Muscle of arm (tissue), 14 donors: Measurements from ENCODE around the gene HYLS1. TPM values are rescaled to one million over a fixed set of nuclear protein-coding genes. Genes with fewer than 3 reads are reported as not detected.
"Not testable (repeated sequence)": the region's sequence is repeated elsewhere in the genome, so short reads cannot be mapped to it uniquely, and the experiment has no call there.

Experiments
- DNase-seq: peaks from one replicate; pipeline ENCODE4 v3.0.0-alpha.2; 2013
- long read RNA-seq, 11 donors: transcript quantifications; one replicate each; lab custom pipeline, GENCODE V29; 2026
- polyA plus RNA-seq, 12 donors: library from polyadenylated mRNA; unstranded; fragments of 120-200 nt; gene quantifications; one replicate each; pipeline ENCODE4 v1.2.1, GENCODE V29; 2013; ENCODE audit not compliant: insufficient read length in 12 of 12

The HYLS1 gene
- 1 to 10 TPM in 11 of 12 donors, not detected in 1; 4.2 to 7.8 (median 6.5) TPM for polyA plus RNA-seq
- long read RNA-seq, donor 1, transcript HYLS1-202 (3 exons, 2,061 nt): major isoform, 5 of 12 reads
- long read RNA-seq, donor 1, partial matches to known transcripts: 7 of 12 reads
- long read RNA-seq, donor 1, other reads (novel, unspliced or antisense): 0 of 12 reads
- long read RNA-seq, donor 2, partial matches to known transcripts: 0 of 10 reads
- long read RNA-seq, donor 2, other reads (novel, unspliced or antisense): 7 of 10 reads
- long read RNA-seq, donor 3: 0 reads
- long read RNA-seq, donor 4, partial matches to known transcripts: 0 of 1 reads
- long read RNA-seq, donor 4, other reads (novel, unspliced or antisense): 0 of 1 reads
- long read RNA-seq, donor 5: 0 reads
- long read RNA-seq, donor 6: 0 reads
- long read RNA-seq, donor 7, partial matches to known transcripts: 0 of 2 reads
- long read RNA-seq, donor 7, other reads (novel, unspliced or antisense): 0 of 2 reads
- long read RNA-seq, donor 8, partial matches to known transcripts: 0 of 4 reads
- long read RNA-seq, donor 8, other reads (novel, unspliced or antisense): 0 of 4 reads
- long read RNA-seq, donor 9, partial matches to known transcripts: 7 of 8 reads
- long read RNA-seq, donor 9, other reads (novel, unspliced or antisense): 0 of 8 reads
- long read RNA-seq, donor 10: 0 reads
- long read RNA-seq, donor 11, partial matches to known transcripts: 7 of 8 reads
- long read RNA-seq, donor 11, other reads (novel, unspliced or antisense): 0 of 8 reads

- peak; percentile 95 for DNase-seq
Measured at GRCh38 chr11:125887373-125888324, at the start of gene HYLS1. TSS of gene HYLS1 (plus strand) at chr11:125887668. CDS start at chr11:125899369, 11,701 bp downstream.

GRCh38 chr11:125842321-125842948 is 45.0 kb upstream of the HYLS1 start:
- DNase-seq: no peak

GRCh38 chr11:125846188-125846587 is 41.3 kb upstream of the HYLS1 start:
- no peak for DNase-seq

DNA sequence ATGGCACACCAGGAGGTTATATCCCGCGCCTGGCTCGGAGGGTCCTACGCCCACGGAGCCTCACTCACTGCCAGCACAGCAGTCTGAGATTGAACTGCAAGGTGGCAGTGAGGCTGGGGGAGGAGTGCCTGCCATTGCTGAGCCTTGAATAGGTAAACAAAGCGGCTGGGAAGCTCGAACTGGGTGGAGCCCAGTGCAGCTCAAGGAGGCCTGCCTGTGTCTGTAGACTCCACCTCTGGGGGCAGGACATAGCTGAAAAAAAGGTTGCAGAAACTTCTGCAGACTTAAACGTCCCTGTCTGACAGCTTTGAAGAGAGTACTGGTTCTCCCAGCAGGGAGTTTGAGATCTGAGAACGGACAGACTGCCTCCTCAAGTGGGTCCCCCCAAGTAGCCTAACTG is 29.8 kb upstream of the HYLS1 start:
- not testable (repeated sequence) for DNase-seq

DNA sequence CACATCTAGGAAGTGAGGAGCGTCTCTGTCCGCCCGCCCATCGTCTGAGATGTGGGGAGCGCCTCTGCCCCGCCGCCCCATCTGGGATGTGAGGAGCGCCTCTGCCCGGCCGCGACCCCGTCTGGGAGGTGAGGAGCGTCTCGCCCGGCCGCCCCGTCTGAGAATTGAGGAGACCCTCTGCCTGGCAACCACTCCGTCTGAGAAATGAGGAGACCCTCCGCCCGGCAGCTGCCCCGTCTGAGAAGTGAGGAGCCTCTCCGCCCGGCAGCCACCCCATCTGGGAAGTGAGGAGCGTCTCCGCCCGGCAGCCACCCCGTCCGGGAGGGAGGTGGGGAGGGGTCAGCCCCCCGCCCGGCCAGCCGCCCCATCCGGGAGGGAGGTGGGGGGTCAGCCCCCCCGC is 24.7 kb upstream of the HYLS1 start:
- not testable (repeated sequence) for DNase-seq

- DNase-seq: not testable (repeated sequence)
Measured at GRCh38 chr11:125865354-125865753, 22.1 kb upstream of the HYLS1 start.

GRCh38 chr11:125869521-125869920 is 17.9 kb upstream of the HYLS1 start:
- DNase-seq: no peak

GRCh38 chr11:125871391-125872137 is 15.9 kb upstream of the HYLS1 start:
- no peak for DNase-seq

- DNase-seq: no peak
Measured at GRCh38 chr11:125872138-125872491, 15.4 kb upstream of the HYLS1 start.

- DNase-seq: no peak
Measured at GRCh38 chr11:125873881-125874555, 13.4 kb upstream of the HYLS1 start.

- peak; percentile 56 for DNase-seq
Measured at GRCh38 chr11:125874556-125875124, 12.8 kb upstream of the HYLS1 start.

DNA sequence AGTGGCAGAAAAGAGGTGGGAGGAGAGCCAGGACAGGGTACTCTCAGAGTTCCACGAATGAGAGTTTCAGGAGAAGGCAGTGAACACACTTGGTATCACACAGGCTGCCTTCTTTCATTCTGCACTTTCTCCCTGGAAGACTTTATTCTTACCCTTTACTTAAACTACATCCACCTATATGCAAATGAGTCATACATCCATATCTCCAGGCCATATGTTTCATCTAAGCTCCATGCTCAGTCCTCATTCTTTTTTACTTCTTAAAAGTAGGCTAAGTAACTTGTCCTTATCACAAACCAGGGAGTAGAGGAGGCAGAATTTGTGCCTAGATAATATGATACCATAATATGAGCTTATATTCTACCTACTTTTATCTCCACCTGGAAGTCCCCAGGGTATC is 6.2 kb upstream of the HYLS1 start:
- DNase-seq: no peak

GRCh38 chr11:125883375-125883774 is 4.1 kb upstream of the HYLS1 start:
- DNase-seq: no peak

GRCh38 chr11:125886997-125887372 is 483 bp upstream of the HYLS1 start:
- DNase-seq: peak; percentile 62

- no peak for DNase-seq
Measured at GRCh38 chr11:125890447-125891100, 3.1 kb downstream of the HYLS1 start.

GRCh38 chr11:125892071-125892470 is 4.6 kb downstream of the HYLS1 start:
- DNase-seq: no peak

DNA sequence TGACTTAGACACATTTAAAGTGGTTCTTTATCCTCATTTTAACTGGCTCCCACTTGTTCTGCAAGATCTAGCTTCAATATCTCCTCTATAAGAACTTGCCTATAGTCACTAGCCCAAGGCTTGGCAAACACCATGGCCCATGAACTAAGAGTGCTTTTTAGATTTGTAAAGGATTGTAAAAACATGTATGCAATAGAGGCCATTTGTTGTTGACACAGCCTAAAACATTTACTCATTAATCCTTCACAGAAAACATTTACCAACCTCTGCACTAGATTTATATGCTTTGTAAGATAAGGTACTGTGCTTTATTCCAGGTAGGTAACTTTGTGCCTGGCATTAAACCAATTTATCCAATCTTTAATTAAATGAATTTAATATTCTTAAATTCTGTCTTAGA is 5.5 kb downstream of the HYLS1 start:
- DNase-seq: no peak

- no peak for DNase-seq
Measured at GRCh38 chr11:125901872-125902271, 14.4 kb downstream of the HYLS1 start.

DNA sequence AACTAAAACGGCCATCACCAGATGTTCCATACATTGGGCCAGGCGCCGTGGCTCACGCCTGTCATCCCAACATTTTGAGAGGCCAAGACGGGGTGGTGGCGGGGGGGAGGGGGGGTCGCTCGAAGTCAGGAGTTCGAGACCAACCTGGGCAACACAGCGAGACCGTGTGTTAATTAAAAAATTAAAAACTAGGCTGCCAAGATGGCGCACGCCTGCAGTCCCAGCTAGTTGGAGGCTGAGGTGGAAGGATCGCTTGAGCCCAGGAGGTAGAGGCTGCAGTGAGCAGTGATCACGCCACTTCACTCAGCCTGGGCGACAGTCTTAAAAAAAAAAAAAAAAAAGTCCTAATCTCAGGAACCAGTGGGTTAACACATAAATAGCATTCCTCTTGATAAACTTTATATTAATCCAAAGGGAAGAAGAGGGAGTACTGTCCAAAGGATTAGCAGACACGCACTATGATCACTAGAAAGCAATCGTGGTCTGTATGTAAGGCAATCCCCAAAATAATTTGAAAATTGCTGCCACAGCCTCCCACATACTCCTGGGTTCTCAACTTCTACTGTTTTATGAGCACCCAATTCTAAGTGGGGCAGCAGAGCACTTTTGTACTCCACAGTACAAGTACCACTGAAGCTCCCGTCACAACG is 14.9 kb downstream of the HYLS1 start:
- no peak for DNase-seq
